ENCODE results near the gene TPM3.

DNA sequence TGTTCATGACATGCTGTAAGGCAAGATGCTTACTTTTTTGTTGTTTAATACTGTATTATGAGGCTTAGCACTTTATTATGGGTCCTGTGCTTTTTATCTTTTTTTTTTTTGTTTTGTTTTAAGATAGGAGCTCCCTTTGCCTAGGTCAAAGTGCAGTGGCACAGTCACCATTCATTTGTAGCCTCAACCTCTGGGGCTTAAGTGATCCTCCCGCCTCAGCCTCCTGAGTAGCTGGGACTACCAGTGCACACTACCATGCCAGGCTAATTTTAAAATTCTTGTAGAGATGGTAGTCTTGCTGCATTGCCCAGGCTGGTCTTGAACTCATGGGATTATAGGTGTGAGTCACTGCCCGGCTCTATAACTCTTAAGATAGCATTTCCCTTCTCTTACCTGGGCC lies 33.5 kb upstream of the TPM3 start:
- no peak for TF ChIP-seq POLR2A (IDR thresholded peaks at IDR 0.05)
- TF ChIP-seq, protein P1, sequence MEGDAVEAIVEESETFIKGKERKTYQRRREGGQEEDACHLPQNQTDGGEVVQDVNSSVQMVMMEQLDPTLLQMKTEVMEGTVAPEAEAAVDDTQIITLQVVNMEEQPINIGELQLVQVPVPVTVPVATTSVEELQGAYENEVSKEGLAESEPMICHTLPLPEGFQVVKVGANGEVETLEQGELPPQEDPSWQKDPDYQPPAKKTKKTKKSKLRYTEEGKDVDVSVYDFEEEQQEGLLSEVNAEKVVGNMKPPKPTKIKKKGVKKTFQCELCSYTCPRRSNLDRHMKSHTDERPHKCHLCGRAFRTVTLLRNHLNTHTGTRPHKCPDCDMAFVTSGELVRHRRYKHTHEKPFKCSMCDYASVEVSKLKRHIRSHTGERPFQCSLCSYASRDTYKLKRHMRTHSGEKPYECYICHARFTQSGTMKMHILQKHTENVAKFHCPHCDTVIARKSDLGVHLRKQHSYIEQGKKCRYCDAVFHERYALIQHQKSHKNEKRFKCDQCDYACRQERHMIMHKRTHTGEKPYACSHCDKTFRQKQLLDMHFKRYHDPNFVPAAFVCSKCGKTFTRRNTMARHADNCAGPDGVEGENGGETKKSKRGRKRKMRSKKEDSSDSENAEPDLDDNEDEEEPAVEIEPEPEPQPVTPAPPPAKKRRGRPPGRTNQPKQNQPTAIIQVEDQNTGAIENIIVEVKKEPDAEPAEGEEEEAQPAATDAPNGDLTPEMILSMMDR (IDR thresholded peaks at IDR 0.05): no peak
